IPS-NIHi11 (cell line): ENCODE measurements around the gene SH3PXD2A.
"Not testable (repeated sequence)": the region's sequence is repeated elsewhere in the genome, so short reads cannot be mapped to it uniquely, and the experiment has no call there.

ENCODE experiments used
- DNase-seq: peaks from one replicate; pipeline ENCODE4 v3.0.0; 2012; ENCODE audit warnings: mixed read lengths, low spot score

SH3PXD2A gene

DNA sequence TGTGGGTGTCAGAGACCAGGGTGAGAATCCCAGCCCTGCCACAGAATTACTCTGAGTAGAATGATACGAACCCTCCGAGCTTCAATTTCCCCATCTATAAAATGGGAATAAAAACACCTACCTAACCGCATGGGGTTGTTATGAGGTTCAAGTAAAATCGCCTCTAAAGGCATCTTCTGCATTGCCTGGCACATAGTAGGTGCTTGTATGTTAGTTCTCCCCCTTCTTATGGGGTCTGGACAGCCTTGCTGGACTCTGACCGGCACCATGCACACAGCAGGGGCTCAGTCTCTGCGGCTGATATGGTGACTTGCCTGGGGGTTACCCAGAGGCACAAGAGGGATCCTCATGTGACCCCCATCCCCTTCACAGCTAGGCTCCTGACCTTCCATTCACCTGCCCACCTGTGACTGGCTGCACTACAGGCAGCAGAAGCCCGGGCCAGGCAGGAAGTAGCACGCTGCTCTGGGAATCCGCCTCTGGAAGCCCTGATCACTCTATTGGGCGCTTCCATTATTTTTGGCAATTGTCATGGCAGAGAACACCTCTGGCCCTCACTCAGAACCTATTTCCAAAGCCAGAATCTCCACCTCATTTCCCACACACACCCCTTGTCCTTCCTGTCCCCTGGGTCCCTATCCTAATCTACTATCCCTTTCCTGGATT, 6.0 kb downstream of the SH3PXD2A start:
- no peak for DNase-seq

DNA sequence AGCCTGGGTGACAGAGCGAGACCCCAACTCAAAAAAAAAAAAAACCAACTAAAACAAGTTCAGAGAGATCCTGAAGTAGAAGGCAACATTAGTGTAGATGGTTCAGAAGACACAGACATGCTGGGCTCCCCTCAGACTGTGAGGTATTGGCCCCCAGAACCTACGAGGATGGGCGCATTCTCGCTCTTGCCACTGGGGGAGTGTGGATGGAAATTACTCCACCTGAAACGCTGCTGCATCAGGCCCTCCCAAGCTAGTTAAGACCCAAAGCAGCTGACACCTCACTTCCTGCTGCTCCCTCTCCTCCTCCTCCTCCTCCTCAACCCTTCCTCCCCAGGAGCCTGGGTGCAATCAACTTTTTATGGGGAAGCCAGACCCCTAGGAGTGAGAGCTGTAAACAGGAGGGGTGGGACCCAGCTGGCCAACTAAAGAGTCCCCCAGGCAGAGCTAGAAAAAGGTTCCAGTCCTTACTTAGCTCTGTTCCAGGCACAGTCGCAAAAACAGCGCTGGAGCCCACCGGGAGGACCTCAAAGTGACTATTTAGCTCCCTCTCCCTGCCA, 7.4 kb downstream of the SH3PXD2A start:
- peak; percentile 64 for DNase-seq

DNA sequence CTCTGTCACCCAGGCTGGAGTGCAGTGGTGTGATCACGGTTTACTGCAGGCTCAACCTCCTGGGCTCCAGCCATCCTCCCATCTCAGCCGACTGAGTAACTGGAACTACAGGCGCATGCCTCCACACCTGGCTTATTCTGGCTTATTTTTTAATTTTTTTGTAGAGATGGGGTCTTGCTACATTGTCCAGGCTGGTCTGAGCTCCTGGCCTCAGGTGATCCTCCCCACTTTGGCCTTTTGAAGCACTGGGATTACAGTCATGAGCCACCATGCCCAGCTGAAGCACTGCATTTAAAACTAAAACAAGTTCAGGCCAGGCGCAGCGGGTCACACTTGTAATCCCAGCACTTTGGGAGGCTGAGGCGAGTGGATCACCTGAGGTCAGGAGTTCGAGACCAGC, 8.0 kb downstream of the SH3PXD2A start:
- no peak for DNase-seq

DNA sequence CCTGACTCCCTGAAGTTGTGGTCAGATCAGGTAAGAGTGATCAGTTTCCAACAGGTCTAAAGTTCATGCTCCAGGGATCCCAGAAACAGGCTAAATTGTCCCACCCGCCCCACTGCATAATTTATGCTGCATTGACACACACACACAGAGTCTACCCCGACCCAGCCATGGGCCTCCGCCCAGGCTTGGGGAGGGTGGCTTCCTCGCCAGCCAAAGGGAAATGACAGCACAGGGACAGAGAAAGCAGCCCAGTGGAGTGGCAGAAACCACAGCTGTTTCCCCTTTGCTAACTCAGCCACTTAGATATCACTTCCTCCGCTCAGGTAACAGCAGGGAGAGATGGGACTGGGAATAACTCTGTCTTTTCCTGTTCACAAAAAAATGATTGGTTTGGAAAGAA, 9.4 kb downstream of the SH3PXD2A start:
- DNase-seq, result no peak

DNA sequence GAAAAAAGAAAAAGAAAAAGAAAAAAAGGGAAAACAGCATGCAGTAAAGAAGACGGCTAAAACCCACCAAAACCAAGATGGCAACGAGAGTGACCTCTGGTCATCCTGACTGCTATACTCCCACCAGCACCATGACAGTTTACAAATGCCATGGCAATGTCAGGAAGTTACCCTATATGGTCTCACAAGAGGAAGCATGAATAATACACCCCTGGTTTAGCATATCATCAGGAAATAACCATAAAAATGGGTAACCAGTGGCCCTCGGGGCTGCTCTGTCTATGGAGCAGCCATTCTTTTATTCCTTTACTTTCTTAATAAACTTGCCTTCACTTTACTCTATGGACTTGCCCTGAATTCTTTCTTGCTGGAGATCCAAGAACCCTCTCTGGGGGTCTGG, 10.0 kb downstream of the SH3PXD2A start:
- not testable (repeated sequence) for DNase-seq

- DNase-seq, result no peak
Observed at GRCh38 chr10:103843854-103844570, 11.4 kb downstream of the SH3PXD2A start.

GRCh38 chr10:103843045-103843444, 12.3 kb downstream of the SH3PXD2A start:
- no peak for DNase-seq

DNA sequence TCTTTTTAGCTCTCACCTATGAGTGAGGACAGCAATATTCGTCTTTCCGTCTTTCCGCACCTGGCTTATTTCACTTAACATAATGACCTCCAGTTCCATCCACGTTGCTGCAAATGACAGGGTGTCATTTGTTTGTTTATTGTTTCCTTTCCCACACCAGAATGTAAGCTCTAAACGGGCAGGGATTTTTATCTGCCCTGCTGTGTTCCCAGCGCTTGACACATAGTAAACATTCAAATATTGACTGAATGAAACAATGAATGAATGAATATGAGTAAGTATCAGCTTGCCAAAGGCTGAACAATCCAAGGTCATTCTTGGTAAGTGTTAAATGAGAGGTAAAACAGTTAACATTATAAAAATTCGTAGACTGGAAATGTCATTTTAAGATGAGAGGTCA, 12.8 kb downstream of the SH3PXD2A start:
- no peak for DNase-seq

DNA sequence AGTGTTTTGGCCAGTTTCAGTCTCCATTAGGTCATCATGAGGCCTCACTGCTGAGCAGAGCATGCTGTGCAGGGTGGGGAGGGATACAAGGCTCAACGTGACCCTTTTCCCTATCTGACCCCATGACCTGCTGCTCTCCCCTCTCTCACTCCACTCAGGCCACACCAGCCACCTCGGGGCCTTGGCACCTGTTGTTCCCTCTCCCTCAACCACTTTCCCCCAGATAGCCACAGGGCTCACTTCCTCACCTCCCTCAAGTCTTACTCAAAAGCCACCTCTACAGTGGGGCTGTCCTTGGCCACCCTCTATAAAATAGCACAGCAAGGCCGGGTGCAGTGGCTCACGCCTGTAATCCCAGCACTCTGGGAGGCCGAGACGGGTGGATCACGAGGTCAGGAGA, 13.9 kb downstream of the SH3PXD2A start:
- DNase-seq, result no peak

DNA sequence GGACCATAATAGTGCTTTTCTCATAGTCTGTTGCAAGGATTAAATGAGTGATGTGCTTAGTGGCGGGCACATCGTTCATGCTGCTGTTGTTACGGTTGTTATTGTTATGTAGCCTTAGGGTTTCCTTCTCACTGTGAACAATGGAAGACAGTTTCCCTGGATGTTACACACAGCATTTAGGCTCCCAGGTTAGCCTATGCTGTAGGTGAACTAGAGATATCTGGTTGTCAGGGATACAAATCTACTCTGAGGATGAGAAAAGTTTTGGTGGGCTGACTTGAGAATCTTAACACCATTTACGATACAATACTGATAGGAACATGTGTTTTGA, 14.7 kb downstream of the SH3PXD2A start:
- DNase-seq, result no peak

DNA sequence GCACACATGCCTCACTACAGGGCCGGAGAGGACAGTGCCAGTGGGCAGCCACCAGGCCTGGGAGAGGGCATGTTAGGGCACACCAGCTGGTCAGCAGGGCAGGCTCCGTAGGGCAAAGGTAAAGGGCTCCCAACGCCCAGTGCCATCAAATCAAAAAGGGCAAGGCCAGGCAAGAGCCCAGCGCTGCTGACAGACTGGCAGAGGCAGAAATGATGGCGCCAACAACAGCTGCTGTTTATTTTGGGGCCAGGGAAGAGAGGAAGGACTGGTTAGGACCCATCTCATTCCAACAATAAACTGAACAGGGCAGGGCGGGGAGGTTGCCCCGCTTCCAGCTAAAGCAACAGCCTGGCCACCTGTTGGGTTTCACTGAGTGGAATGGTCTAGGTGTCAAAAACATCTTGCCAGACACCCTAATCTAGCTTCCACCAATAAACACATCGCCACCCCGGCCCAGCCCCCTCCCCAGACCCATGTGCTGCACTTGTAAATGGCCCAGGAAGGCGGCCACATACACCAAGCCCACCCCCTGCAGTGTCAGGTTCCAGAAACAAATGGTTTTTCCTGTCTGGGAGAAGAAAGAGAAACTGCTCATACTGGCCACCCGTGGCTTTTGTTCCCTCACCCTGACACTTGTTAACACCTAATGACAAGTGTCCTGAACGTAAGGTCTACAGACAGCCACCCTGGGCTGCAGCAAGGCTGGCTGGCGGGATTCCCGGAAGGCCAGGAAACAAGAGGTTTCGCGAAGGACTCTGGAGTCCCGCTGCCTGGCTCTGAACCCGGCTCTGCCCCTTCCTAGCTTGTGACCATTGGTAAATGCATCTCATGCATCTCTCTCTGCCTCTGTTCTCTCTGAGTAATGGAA, 15.3 kb downstream of the SH3PXD2A start:
- DNase-seq, result peak; percentile 59

- DNase-seq, result no peak
Observed at GRCh38 chr10:103839519-103839871, 15.9 kb downstream of the SH3PXD2A start.

GRCh38 chr10:103838862-103839518, 16.4 kb downstream of the SH3PXD2A start:
- DNase-seq, result no peak

DNA sequence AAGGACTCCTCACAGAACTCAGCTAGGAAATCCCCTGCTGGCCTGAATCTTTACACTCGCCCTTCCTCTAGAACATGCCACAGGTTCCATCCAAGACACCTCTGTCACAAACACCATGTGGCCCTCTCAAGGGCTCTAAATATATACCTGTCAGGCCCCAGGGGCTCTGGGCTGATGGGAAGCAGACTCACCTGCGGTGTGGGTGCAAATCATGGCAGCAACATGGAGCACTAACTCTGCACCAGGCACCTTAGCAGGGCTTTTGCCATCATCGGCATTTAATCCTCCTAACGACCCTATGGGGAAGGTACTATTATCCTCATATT, 17.3 kb downstream of the SH3PXD2A start:
- DNase-seq, result no peak

DNA sequence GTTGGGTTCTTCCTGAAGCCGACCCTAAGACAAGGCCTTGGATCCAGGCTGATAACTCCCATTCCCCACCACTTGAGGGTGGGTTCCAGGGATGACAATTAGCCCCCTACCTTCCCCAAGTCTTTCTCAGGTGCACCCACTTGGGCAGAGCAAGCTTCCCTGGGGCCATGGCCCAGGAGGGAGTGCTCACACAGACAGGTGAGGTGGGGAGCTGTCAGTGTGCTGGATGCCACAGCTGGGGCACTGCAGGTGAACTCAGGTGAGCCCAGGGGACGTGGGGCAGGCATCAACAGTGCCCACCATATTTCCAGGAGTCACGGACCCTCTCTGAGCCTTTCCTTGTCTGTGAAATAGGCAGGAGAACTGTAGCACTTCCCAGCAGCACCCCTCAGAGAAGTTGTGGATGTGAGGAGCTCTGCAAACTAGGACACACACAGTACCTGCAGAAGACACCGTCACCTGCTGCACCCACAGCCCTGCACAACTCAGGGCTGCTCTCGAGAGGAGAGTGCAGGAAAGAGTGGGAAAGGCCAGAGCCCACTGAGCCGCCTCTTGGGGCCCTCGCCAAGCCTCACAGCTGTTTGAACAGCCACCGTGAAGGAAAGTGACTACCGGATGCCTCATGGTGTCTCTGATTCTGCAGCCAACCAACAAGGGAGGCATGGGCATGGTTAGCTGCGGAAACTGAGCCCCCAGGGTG, 17.9 kb downstream of the SH3PXD2A start:
- no peak for DNase-seq

DNA sequence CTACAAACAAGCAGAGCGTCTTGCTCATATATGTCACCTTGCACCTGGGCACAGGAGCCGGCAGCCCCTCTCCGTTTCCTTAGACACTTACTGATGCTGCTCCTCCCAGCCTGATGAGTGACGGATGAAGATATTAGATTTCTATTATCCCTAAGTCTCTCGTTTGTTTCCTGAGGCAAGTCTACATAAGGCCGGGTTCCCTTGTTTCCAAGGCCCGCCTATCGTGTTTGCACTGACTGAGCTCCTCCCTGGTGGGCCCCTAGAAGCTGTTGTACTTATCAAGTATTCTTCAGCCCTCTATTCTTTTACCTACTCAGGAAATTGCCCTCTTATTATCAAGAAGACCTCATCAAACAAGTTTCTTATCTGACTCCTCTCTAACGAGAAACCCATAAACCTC, 18.5 kb downstream of the SH3PXD2A start:
- DNase-seq, result no peak

DNA sequence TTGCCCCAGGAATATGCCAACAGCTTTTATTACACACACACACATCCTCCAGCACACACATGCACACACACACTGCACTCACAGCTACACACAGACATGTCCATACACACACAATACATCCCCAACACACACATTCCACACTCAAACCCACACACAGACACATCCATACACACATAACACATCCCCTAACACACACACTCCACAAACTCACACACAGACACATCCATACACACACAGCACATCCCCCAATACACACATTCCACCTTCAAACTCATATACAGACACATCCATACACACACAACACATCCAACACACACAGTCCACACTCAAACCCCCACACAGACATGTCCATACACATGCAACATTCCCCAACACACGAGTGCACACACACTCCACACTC, 19.1 kb downstream of the SH3PXD2A start:
- DNase-seq, result no peak

DNA sequence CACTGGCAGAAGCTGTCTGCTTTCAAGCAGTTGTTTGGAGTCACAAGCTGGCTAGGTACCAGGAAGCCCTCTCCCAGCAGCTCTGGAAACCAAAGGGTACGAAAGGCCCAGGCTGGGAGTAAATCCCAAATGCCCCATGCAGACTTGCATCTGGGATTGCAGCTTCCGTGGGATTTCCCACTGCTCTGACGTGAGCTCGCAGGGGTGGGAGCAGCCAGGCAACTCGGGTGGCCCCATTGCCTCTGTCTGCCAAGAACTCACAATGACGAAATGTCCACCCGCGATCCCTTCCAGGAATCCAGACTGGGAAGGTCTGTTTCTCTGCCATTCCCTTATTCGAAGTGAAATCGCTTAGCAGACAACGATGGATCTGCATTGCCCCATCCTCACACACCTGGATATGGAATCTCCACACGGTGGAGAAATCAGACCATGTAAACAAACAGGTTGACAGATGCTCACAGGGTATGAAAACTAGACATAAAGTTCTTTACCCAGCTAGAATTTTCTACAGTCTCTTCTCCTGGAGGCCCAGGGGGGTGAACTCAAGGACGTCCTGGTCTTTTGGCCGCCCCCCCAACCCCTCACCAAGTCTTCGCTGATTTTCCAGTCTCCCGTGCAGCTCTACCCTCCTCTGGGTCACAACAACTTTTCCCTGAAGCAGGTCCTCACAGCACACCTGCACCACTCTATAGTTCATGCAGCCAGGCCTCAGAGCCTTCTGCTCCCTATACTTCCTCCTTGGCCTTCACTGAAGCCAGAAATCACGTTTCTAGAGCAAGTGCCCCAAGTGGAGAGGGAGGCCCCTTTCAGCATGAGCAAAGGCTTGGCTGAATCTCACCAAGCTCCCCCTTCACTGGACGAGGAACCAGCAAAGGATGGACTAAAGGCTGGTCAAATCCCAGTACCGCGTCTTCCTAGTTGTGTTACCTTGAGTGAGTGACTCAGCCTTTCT, 20.0 kb downstream of the SH3PXD2A start:
- DNase-seq, result no peak

- DNase-seq, result no peak
Observed at GRCh38 chr10:103834436-103835095, 20.8 kb downstream of the SH3PXD2A start.

- DNase-seq, result peak; percentile 63
Observed at GRCh38 chr10:103833731-103834365, 21.5 kb downstream of the SH3PXD2A start.
